SK-N-SH (cell line): ENCODE results near the gene KRT81.

Source experiments
- CHD2 ChIP-seq: fragments of 150-350 bp; IDR thresholded peaks from 2 replicates; pipeline ENCODE4 v1.6.1; 2018; ENCODE audit warnings: low read length; ENCODE audit not compliant: partially characterized antibody
- NFIC ChIP-seq: IDR thresholded peaks from 2 replicates; pipeline ENCODE4 v1.4.0; 2012; ENCODE audit warnings: borderline replicate concordance
- RAD21 ChIP-seq: IDR thresholded peaks from 2 replicates; pipeline ENCODE4 v1.6.1; 2012; ENCODE audit warnings: mild to moderate bottlenecking, low read length
- RCOR1 ChIP-seq: fragments of 150-350 bp; IDR thresholded peaks from 2 replicates; pipeline ENCODE4 v1.6.1; 2017; ENCODE audit warnings: antibody characterized with exemption, low read length
- RFX5 ChIP-seq: IDR thresholded peaks from 2 replicates; pipeline ENCODE4 v1.6.1; 2012; ENCODE audit warnings: mild to moderate bottlenecking, improper control_type of control experiment, low read length
- SMC3 ChIP-seq: IDR thresholded peaks from 2 replicates; pipeline ENCODE4 v1.6.1; 2012; ENCODE audit warnings: low read depth, low read length, improper control_type of control experiment
- TF ChIP-seq, protein P1 (sequence below): fragments of 200-600 bp; sonication (generic); IDR thresholded peaks from 2 replicates; pipeline ENCODE4 v1.6.1; 2017; ENCODE audit warnings: antibody characterized with exemption, mild to moderate bottlenecking, moderate library complexity
- TF ChIP-seq, protein P2 (sequence below): IDR thresholded peaks from 2 replicates; pipeline ENCODE4 v1.6.1; 2012; ENCODE audit warnings: mild to moderate bottlenecking, low read depth, low read length, moderate library complexity

- TF ChIP-seq CHD2, result no peak
- no peak for TF ChIP-seq RCOR1
- TF ChIP-seq NFIC, result no peak
- no peak for TF ChIP-seq RAD21
- no peak for TF ChIP-seq RFX5
- TF ChIP-seq, protein P1, sequence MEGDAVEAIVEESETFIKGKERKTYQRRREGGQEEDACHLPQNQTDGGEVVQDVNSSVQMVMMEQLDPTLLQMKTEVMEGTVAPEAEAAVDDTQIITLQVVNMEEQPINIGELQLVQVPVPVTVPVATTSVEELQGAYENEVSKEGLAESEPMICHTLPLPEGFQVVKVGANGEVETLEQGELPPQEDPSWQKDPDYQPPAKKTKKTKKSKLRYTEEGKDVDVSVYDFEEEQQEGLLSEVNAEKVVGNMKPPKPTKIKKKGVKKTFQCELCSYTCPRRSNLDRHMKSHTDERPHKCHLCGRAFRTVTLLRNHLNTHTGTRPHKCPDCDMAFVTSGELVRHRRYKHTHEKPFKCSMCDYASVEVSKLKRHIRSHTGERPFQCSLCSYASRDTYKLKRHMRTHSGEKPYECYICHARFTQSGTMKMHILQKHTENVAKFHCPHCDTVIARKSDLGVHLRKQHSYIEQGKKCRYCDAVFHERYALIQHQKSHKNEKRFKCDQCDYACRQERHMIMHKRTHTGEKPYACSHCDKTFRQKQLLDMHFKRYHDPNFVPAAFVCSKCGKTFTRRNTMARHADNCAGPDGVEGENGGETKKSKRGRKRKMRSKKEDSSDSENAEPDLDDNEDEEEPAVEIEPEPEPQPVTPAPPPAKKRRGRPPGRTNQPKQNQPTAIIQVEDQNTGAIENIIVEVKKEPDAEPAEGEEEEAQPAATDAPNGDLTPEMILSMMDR, result no peak
- TF ChIP-seq, protein P2, sequence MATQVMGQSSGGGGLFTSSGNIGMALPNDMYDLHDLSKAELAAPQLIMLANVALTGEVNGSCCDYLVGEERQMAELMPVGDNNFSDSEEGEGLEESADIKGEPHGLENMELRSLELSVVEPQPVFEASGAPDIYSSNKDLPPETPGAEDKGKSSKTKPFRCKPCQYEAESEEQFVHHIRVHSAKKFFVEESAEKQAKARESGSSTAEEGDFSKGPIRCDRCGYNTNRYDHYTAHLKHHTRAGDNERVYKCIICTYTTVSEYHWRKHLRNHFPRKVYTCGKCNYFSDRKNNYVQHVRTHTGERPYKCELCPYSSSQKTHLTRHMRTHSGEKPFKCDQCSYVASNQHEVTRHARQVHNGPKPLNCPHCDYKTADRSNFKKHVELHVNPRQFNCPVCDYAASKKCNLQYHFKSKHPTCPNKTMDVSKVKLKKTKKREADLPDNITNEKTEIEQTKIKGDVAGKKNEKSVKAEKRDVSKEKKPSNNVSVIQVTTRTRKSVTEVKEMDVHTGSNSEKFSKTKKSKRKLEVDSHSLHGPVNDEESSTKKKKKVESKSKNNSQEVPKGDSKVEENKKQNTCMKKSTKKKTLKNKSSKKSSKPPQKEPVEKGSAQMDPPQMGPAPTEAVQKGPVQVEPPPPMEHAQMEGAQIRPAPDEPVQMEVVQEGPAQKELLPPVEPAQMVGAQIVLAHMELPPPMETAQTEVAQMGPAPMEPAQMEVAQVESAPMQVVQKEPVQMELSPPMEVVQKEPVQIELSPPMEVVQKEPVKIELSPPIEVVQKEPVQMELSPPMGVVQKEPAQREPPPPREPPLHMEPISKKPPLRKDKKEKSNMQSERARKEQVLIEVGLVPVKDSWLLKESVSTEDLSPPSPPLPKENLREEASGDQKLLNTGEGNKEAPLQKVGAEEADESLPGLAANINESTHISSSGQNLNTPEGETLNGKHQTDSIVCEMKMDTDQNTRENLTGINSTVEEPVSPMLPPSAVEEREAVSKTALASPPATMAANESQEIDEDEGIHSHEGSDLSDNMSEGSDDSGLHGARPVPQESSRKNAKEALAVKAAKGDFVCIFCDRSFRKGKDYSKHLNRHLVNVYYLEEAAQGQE, result no peak
- no peak for TF ChIP-seq SMC3
Measured at GRCh38 chr12:52267266-52267665, 24.1 kb downstream of the KRT81 start.
